Suprapubic skin (tissue), 4 donors: ENCODE measurements around the gene QDPR. TPM values are rescaled to one million over a fixed set of nuclear protein-coding genes. Genes with fewer than 3 reads are reported as not detected.

Source experiments
- DNase-seq, 2 donors: peaks; one replicate each; pipeline ENCODE4 v3.0.0-alpha.2; 2019; ENCODE audit warnings: low spot score in 2 of 2
- H3K27ac ChIP-seq: fragments of 200-600 bp; sonication (generic); one replicate; pipeline ENCODE4 v1.5.1; 2019
- H3K27me3 ChIP-seq: fragments of 200-600 bp; sonication (generic); one replicate; pipeline ENCODE4 v1.5.1; 2019
- H3K36me3 ChIP-seq: fragments of 200-600 bp; sonication (generic); one replicate; pipeline ENCODE4 v1.5.1; 2019
- H3K4me1 ChIP-seq: fragments of 200-600 bp; sonication (generic); one replicate; pipeline ENCODE4 v1.5.1; 2019
- H3K4me3 ChIP-seq: fragments of 200-600 bp; sonication (generic); one replicate; pipeline ENCODE4 v1.5.1; 2019; ENCODE audit warnings: mild to moderate bottlenecking
- H3K9me3 ChIP-seq: fragments of 200-600 bp; sonication (generic); one replicate; pipeline ENCODE4 v1.5.1; 2019
- CTCF ChIP-seq, 2 donors: fragments of 200-600 bp in 1 of 2; fragments of 450-650 bp in 1 of 2; sonication (generic) in 1 of 2; IDR thresholded peaks; one replicate each; pipeline ENCODE4 v1.5.1; 2016 to 2019; ENCODE audit warnings: antibody characterized with exemption in 2 of 2, mild to moderate bottlenecking in 1 of 2, moderate library complexity in 1 of 2
- EP300 ChIP-seq: sonication (generic); formaldehyde crosslinking; IDR thresholded peaks from one replicate; pipeline ENCODE4 v1.6.1; 2017; ENCODE audit warnings: antibody characterized with exemption
- POLR2A ChIP-seq, 2 donors: fragments of 450-650 bp; IDR thresholded peaks; one replicate each; pipeline ENCODE4 v1.6.1; 2017; ENCODE audit warnings: antibody characterized with exemption in 2 of 2, mild to moderate bottlenecking in 2 of 2, moderate library complexity in 2 of 2
- POLR2AphosphoS5 ChIP-seq, 3 donors: sonication (generic); formaldehyde crosslinking; IDR thresholded peaks; one replicate each; pipeline ENCODE4 v1.6.1; 2017; ENCODE audit warnings: antibody characterized with exemption in 3 of 3
- WGBS: methylation state at CpG from one replicate; pipeline ENCODE4 v1.1.5; 2018; 5-methylcytosine and 5-hydroxymethylcytosine counted together
- total RNA-seq, 4 donors: library from RNA; depleted of rRNA; stranded (reverse); fragments of >200 nt; gene quantifications; one replicate each; pipeline ENCODE4 v1.1.0, GENCODE V29; 2016

QDPR gene
- total RNA-seq, 4 donors from 2014 or later, result 5.1 to 15.7 (median 9.5) TPM

GRCh38 chr4:17437396-17437795, 74.5 kb downstream of the QDPR start:
- Histone ChIP-seq H3K27ac (no peak overlapping the region), H3K9me3 (peaks cover 4% of the 10 kb centered on the region), H3K4me3 (no peak overlapping the region), H3K27me3 (no peaks in the 10 kb centered on the region), H3K4me1 (no peaks in the 10 kb centered on the region), H3K36me3 (no peaks in the 10 kb centered on the region)
- WGBS, result 84% methylated on average over 11 of the region's 11 CpGs
- DNase-seq, result no peak
- TF ChIP-seq CTCF (IDR thresholded peaks at IDR 0.05) (no peak), POLR2A (IDR thresholded peaks at IDR 0.05) (no peak), EP300 (no peak)

GRCh38 chr4:17436750-17437090, 75.2 kb downstream of the QDPR start:
- Histone ChIP-seq H3K27me3 (no peaks in the 10 kb centered on the region), H3K4me1 (no peaks in the 10 kb centered on the region), H3K9me3 (peaks cover 3% of the 10 kb centered on the region), H3K27ac (no peak overlapping the region), H3K36me3 (no peaks in the 10 kb centered on the region), H3K4me3 (no peak overlapping the region)
- 98% methylated on average over 22 of the region's 28 CpGs for WGBS
- DNase-seq, result no peak
- TF ChIP-seq EP300 (no peak), CTCF (IDR thresholded peaks at IDR 0.05) (no peak), POLR2A (IDR thresholded peaks at IDR 0.05) (no peak), POLR2AphosphoS5 (IDR thresholded peaks at IDR 0.05) (no peak)

Other genes with a start within 250 kb of the QDPR start
- gene CLRN2, start 3.1 kb upstream of the QDPR start, total RNA-seq, result not detected
- 100 to 1,000 TPM in 1 of 4 donors, 10 to 100 TPM in 3; 45.9 to 100 (median 62.0) TPM for gene LAP3, start 65.1 kb upstream of the QDPR start, total RNA-seq
- gene MED28, start 102.6 kb upstream of the QDPR start, total RNA-seq, result 10 to 100 TPM; 12.4 to 22.2 (median 14.4) TPM